ENCODE results near the gene SLC16A5.

The SLC16A5 gene

DNA sequence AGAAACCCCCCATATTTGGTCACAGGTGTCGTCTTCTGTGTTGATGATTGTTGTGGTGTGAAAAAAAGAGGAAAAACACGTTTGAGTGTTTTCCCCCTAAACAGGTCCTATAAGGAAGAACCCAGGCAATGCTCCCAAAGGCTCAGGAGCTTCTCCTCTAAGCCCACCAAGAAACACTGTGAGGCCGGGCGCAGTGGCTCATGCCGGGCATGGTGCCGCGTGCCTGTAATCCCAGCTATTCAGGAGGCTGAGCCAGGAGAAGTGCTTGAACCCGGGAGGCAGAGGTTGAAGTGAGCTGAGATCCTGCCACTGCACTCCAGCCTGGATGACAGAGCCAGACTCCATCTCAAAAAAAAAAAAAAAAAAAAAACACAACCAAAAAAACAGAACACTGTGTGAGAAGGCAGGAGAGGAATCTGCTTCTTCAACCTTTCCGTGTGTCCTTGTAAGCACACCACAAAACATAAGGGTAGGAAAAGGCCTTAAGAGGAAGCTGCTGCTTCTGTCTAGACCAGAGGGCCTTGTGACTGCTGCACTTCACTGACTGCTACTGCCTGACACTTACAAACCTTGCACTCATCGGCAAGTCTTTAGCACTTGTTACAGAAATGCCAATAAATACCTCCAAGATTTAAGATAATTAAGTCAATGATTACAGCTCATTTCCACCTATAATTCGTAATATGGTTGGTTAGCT lies 57.2 kb downstream of the SLC16A5 start:
- TF ChIP-seq ARNTL (CRISPR knock-in tag; IDR thresholded peaks at IDR 0.05; ENCODE audit: borderline replicate concordance, low read depth) (no peak), TOX (CRISPR knock-in tag; IDR thresholded peaks at IDR 0.05; ENCODE audit: borderline replicate concordance) (no peak), ESRRG (CRISPR knock-in tag; IDR thresholded peaks at IDR 0.05) (no peak), OSR1 (CRISPR knock-in tag; IDR thresholded peaks at IDR 0.05) (no peak), ZFP30 (CRISPR knock-in tag; IDR thresholded peaks at IDR 0.05) (no peak), CSDC2 (CRISPR knock-in tag; IDR thresholded peaks at IDR 0.05) (no peak), SNAI2 (CRISPR knock-in tag; IDR thresholded peaks at IDR 0.05) (no peak), TCF4 (CRISPR knock-in tag; IDR thresholded peaks at IDR 0.05; ENCODE audit: borderline replicate concordance) (no peak)
- TF ChIP-seq, protein P1, sequence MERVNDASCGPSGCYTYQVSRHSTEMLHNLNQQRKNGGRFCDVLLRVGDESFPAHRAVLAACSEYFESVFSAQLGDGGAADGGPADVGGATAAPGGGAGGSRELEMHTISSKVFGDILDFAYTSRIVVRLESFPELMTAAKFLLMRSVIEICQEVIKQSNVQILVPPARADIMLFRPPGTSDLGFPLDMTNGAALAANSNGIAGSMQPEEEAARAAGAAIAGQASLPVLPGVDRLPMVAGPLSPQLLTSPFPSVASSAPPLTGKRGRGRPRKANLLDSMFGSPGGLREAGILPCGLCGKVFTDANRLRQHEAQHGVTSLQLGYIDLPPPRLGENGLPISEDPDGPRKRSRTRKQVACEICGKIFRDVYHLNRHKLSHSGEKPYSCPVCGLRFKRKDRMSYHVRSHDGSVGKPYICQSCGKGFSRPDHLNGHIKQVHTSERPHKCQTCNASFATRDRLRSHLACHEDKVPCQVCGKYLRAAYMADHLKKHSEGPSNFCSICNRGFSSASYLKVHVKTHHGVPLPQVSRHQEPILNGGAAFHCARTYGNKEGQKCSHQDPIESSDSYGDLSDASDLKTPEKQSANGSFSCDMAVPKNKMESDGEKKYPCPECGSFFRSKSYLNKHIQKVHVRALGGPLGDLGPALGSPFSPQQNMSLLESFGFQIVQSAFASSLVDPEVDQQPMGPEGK (CRISPR knock-in tag; IDR thresholded peaks at IDR 0.05; ENCODE audit: borderline replicate concordance), result no peak
- TF ChIP-seq, protein P2, sequence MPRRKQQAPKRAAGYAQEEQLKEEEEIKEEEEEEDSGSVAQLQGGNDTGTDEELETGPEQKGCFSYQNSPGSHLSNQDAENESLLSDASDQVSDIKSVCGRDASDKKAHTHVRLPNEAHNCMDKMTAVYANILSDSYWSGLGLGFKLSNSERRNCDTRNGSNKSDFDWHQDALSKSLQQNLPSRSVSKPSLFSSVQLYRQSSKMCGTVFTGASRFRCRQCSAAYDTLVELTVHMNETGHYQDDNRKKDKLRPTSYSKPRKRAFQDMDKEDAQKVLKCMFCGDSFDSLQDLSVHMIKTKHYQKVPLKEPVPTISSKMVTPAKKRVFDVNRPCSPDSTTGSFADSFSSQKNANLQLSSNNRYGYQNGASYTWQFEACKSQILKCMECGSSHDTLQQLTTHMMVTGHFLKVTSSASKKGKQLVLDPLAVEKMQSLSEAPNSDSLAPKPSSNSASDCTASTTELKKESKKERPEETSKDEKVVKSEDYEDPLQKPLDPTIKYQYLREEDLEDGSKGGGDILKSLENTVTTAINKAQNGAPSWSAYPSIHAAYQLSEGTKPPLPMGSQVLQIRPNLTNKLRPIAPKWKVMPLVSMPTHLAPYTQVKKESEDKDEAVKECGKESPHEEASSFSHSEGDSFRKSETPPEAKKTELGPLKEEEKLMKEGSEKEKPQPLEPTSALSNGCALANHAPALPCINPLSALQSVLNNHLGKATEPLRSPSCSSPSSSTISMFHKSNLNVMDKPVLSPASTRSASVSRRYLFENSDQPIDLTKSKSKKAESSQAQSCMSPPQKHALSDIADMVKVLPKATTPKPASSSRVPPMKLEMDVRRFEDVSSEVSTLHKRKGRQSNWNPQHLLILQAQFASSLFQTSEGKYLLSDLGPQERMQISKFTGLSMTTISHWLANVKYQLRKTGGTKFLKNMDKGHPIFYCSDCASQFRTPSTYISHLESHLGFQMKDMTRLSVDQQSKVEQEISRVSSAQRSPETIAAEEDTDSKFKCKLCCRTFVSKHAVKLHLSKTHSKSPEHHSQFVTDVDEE (CRISPR knock-in tag; IDR thresholded peaks at IDR 0.05), result no peak
- TF ChIP-seq, protein P3, sequence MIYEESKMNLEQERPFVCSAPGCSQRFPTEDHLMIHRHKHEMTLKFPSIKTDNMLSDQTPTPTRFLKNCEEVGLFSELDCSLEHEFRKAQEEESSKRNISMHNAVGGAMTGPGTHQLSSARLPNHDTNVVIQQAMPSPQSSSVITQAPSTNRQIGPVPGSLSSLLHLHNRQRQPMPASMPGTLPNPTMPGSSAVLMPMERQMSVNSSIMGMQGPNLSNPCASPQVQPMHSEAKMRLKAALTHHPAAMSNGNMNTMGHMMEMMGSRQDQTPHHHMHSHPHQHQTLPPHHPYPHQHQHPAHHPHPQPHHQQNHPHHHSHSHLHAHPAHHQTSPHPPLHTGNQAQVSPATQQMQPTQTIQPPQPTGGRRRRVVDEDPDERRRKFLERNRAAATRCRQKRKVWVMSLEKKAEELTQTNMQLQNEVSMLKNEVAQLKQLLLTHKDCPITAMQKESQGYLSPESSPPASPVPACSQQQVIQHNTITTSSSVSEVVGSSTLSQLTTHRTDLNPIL (CRISPR knock-in tag; IDR thresholded peaks at IDR 0.05; ENCODE audit: low read depth), result no peak
- no peak for ATAC-seq

DNA sequence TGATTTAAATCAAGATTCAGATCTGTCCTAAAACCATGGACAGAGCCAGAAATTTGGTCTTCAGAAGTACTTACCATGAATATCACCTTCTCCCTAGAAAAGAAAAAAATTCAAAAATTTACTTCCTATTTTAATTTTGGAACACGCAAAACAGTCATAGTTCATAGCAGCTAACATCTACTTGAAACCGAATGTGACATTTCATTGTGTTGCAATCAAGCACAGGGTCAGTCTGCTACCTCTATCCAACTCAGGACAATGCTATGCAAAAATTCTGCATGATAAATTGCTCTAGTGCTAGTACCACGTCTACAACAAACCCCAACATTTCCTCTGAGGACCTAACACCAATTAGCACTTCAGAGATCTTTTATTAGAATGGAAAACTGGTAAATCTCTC lies 58.8 kb downstream of the SLC16A5 start:
- no peak for TF ChIP-seq PPARA (CRISPR knock-in tag; IDR thresholded peaks at IDR 0.05; ENCODE audit: borderline replicate concordance)
- TF ChIP-seq, protein P2 (CRISPR knock-in tag; IDR thresholded peaks at IDR 0.05), result no peak
- TF ChIP-seq ZNF8 (CRISPR knock-in tag; IDR thresholded peaks at IDR 0.05), result no peak
- no peak for TF ChIP-seq ZNF70 (CRISPR knock-in tag; IDR thresholded peaks at IDR 0.05)
- ATAC-seq, result no peak

DNA sequence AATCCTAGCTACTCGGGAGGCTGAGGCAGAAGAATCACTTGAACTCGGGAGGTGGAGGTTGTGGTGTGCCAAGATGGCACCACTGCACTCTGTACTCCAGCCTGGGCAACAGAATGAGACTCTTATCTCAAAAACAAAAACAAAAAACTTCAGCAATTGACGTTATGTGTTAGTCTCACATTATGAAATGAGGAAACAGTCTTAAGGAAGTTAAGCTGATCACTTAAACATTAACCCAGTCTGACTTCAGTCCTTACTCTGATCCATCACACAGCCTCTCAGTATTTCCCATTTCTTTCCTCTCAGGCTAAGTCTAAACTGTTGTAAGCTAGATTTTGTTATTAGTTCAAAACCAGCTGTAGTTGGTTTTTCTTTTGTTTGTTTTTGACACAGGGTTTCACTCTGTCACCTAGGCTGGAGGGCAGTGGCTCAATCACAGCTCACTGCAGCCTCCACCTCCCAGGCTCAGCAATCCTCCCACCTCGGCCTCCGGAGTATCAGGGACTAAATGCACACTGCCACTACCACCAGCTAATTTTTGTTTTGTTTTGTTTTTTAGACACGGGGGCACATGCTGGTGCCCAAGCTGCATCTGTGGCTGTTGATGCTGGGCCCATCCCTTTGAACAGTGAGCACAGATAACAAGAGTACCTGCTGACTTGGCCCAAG lies 60.3 kb downstream of the SLC16A5 start:
- no peak for ATAC-seq

DNA sequence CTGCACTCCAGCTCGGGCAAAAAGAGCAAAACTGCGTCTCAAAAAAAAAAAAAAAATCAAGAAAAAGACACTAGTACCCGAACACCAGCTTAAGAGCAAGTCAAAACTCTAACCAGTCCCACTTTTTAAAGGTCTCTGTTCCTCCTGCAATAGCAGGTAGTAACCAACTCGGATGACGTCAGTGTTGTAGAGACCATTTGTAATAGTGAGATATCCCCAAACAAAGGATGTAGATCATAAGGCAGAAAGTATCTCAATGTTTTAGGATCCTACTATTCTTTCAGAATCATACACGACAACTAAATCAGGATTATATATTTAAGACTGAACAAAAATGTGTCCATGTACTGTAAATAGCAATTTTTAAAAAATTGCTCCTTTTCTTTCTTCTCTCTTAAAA lies 64.2 kb downstream of the SLC16A5 start:
- no peak for ATAC-seq
- 0 out of 2 replicates have a peak, but pooled peaks have one; percentile 15 for TF ChIP-seq ZNF70 (CRISPR knock-in tag; IDR thresholded peaks at IDR 0.05)
- TF ChIP-seq PPARA (CRISPR knock-in tag; IDR thresholded peaks at IDR 0.05; ENCODE audit: borderline replicate concordance), result 0 out of 2 replicates have a peak, but pooled peaks have one; percentile 45
- TF ChIP-seq BACH2 (CRISPR knock-in tag; IDR thresholded peaks at IDR 0.05; ENCODE audit: borderline replicate concordance), result no peak
- TF ChIP-seq TOX (CRISPR knock-in tag; IDR thresholded peaks at IDR 0.05; ENCODE audit: borderline replicate concordance), result no peak
- no peak for TF ChIP-seq ZFP3 (CRISPR knock-in tag; IDR thresholded peaks at IDR 0.05)

More for the DNA sequence above, 60.3 kb downstream of the SLC16A5 start:
- no peak for TF ChIP-seq PPARA (CRISPR knock-in tag; IDR thresholded peaks at IDR 0.05; ENCODE audit: borderline replicate concordance)
- no peak for TF ChIP-seq ZNF8 (CRISPR knock-in tag; IDR thresholded peaks at IDR 0.05)

Measured in SK-N-SH treated with all-trans-retinoic acid at 6 μM for 48 hours (cell line).